Esophagus squamous epithelium (tissue), 4 donors: ENCODE results near the gene ATP6V1G3.

ENCODE experiments used
- CTCF ChIP-seq, 6 experiments: fragments of 450-650 bp in 4 of 6; fragments of 200-600 bp in 2 of 6; sonication (generic) in 2 of 6; IDR thresholded peaks; one replicate each; pipeline ENCODE4 v1.5.1; 2016 to 2019; ENCODE audit warnings: antibody characterized with exemption in 6 of 6, mild to moderate bottlenecking in 4 of 6, moderate library complexity in 4 of 6
- POLR2A ChIP-seq, 4 donors: fragments of 450-650 bp; IDR thresholded peaks; one replicate each; pipeline ENCODE4 v1.6.1; 2017; ENCODE audit warnings: antibody characterized with exemption in 4 of 4, mild to moderate bottlenecking in 4 of 4, moderate library complexity in 3 of 4

- TF ChIP-seq CTCF (IDR thresholded peaks at IDR 0.05) (no peak), POLR2A (IDR thresholded peaks at IDR 0.05) (no peak)
These were observed 44.0 kb downstream of the ATP6V1G3 start for GRCh38 chr1:198496216-198497143.
